Measurements from ENCODE around the gene SLC13A5. TPM values are rescaled to one million over a fixed set of nuclear protein-coding genes. Genes with fewer than 3 reads are reported as not detected.

SLC13A5 gene
- polyA plus RNA-seq, 3 donors: not detected

DNA sequence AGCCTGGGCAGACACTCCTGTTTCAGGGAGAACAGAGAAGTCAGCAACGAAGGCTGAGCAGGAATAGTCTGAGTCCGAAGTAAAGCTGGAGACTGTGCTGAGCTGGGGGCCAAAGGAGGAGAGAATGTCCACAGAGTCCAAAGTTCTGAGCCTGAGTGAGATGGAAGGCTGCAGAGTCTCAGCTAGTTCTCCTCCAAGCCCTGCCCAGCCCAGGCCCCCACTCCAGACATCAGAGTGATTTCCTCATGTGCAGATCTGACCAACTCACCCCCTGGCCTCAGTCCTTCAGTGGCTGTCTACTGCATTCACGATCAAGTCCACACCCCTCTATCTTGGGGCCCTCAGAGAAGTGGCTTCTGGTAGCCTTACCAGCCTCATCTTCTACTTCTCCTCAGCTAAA lies 21.6 kb downstream of the SLC13A5 start:
- H3K27ac ChIP-seq (ENCODE audit: low read depth in 1 of 2, low read length in 2 of 2): no peak overlapping the region
- TF ChIP-seq, protein P1, sequence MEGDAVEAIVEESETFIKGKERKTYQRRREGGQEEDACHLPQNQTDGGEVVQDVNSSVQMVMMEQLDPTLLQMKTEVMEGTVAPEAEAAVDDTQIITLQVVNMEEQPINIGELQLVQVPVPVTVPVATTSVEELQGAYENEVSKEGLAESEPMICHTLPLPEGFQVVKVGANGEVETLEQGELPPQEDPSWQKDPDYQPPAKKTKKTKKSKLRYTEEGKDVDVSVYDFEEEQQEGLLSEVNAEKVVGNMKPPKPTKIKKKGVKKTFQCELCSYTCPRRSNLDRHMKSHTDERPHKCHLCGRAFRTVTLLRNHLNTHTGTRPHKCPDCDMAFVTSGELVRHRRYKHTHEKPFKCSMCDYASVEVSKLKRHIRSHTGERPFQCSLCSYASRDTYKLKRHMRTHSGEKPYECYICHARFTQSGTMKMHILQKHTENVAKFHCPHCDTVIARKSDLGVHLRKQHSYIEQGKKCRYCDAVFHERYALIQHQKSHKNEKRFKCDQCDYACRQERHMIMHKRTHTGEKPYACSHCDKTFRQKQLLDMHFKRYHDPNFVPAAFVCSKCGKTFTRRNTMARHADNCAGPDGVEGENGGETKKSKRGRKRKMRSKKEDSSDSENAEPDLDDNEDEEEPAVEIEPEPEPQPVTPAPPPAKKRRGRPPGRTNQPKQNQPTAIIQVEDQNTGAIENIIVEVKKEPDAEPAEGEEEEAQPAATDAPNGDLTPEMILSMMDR (IDR thresholded peaks at IDR 0.05): no peak
- H3K4me1 ChIP-seq (ENCODE audit: control insufficient read depth in 1 of 2, insufficient read depth in 2 of 2, low read length in 2 of 2): no peaks in the 10 kb centered on the region
- H3K4me1 Mint-ChIP-seq: no peaks in the 10 kb centered on the region
- intact Hi-C loops (cut with micrococcal nuclease): no loop called here
- no peak for DNase-seq
- peaks cover 0 to 2% (median 0%) of the 10 kb centered on the region in 7 donors for H3K9me3 Mint-ChIP-seq
- H3K27me3 ChIP-seq (ENCODE audit: control insufficient read depth in 2 of 2, insufficient read depth in 2 of 2, low read length in 2 of 2): peaks cover 0 to 7% of the 10 kb centered on the region in 2 donors
- no peaks in the 10 kb centered on the region for H3K79me2 ChIP-seq (ENCODE audit: insufficient read depth, low read length)
- H3K36me3 ChIP-seq (replicated peaks in 1 of 2; ENCODE audit: control insufficient read depth in 1 of 2, insufficient read depth in 2 of 2, low read length in 2 of 2): no peaks in the 10 kb centered on the region
- H3K27me3 Mint-ChIP-seq (ENCODE audit: low read depth in 3 of 3): peaks cover 28 to 34% (median 33%) of the 10 kb centered on the region in 3 donors
- H3K9me3 ChIP-seq (replicated peaks in 1 of 2; ENCODE audit: control insufficient read depth in 1 of 2, insufficient read depth in 1 of 2, low read length in 2 of 2): no peaks in the 10 kb centered on the region
- no peak overlapping the region for H2AFZ ChIP-seq (ENCODE audit: insufficient read depth, low read depth, low read length, poor library complexity, severe bottlenecking)
- H4K20me1 ChIP-seq (ENCODE audit: insufficient read depth, low read length): no peaks in the 10 kb centered on the region
- no peak overlapping the region for H3K9ac ChIP-seq (ENCODE audit: insufficient read depth, low read length, poor library complexity, severe bottlenecking)
- no peaks in the 10 kb centered on the region for H3K36me3 Mint-ChIP-seq
- WGBS (ENCODE audit: insufficient coverage): 89% methylated on average over 3 of the region's 3 CpGs
- H3K27ac Mint-ChIP-seq: no peak overlapping the region
- H3K4me3 Mint-ChIP-seq: no peak overlapping the region
- no peak overlapping the region for H3K4me2 ChIP-seq (replicated peaks; ENCODE audit: extremely low read depth, low read length, poor library complexity, severe bottlenecking)
- no peak overlapping the region for H3K4me3 ChIP-seq (replicated peaks in 1 of 3; ENCODE audit: low read depth in 2 of 3, low read length in 3 of 3)

DNA sequence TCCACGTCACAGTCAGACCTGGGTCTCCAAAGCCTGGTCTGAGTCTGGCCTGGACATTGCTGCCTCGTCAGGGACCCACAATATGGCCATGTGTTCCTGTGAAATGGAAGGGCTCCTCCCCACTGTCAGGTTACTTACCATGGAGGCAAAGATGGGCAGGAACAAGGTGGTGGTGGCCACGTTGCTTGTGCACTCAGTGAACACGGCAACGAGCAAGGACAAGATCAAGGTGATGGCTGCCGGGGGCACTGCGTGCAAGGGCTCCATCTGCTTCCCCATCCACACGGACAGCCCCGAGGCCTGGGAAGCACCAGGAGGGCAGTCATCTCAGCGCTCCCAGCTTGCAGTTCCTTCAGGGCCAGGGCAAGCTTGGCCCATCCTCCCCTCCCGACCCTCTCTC lies 22.5 kb downstream of the SLC13A5 start:
- Histone ChIP-seq H3K27ac (ENCODE audit: low read depth in 1 of 2, low read length in 2 of 2) (no peak overlapping the region), H3K4me3 (replicated peaks in 1 of 3; ENCODE audit: low read depth in 2 of 3, low read length in 3 of 3) (no peak overlapping the region), H3K27me3 (ENCODE audit: control insufficient read depth in 2 of 2, insufficient read depth in 2 of 2, low read length in 2 of 2) (peaks cover 0 to 7% of the 10 kb centered on the region in 2 donors), H3K4me2 (replicated peaks; ENCODE audit: extremely low read depth, low read length, poor library complexity, severe bottlenecking) (no peak overlapping the region), H4K20me1 (ENCODE audit: insufficient read depth, low read length) (no peaks in the 10 kb centered on the region), H3K4me1 (ENCODE audit: control insufficient read depth in 1 of 2, insufficient read depth in 2 of 2, low read length in 2 of 2) (no peaks in the 10 kb centered on the region), H3K79me2 (ENCODE audit: insufficient read depth, low read length) (no peaks in the 10 kb centered on the region), H2AFZ (ENCODE audit: insufficient read depth, low read depth, low read length, poor library complexity, severe bottlenecking) (no peak overlapping the region), H3K9me3 (replicated peaks in 1 of 2; ENCODE audit: control insufficient read depth in 1 of 2, insufficient read depth in 1 of 2, low read length in 2 of 2) (no peaks in the 10 kb centered on the region), H3K36me3 (replicated peaks in 1 of 2; ENCODE audit: control insufficient read depth in 1 of 2, insufficient read depth in 2 of 2, low read length in 2 of 2) (no peaks in the 10 kb centered on the region), H3K9ac (ENCODE audit: insufficient read depth, low read length, poor library complexity, severe bottlenecking) (no peak overlapping the region)
- H3K4me3 Mint-ChIP-seq: no peak overlapping the region
- WGBS (ENCODE audit: insufficient coverage): 89% methylated on average over 10 of the region's 11 CpGs
- peaks cover 0 to 2% (median 0%) of the 10 kb centered on the region in 7 donors for H3K9me3 Mint-ChIP-seq
- intact Hi-C loops (cut with micrococcal nuclease): no loop called here
- no peaks in the 10 kb centered on the region for H3K36me3 Mint-ChIP-seq
- TF ChIP-seq, protein P1 (IDR thresholded peaks at IDR 0.05): no peak
- H3K4me1 Mint-ChIP-seq: no peaks in the 10 kb centered on the region
- DNase-seq: no peak
- H3K27ac Mint-ChIP-seq: no peak overlapping the region
- H3K27me3 Mint-ChIP-seq (ENCODE audit: low read depth in 3 of 3): peaks cover 28 to 38% (median 37%) of the 10 kb centered on the region in 3 donors
